Neutrophil (primary cell): ENCODE data around the gene HIF3A.
"Not testable (repeated sequence)": the region's sequence is repeated elsewhere in the genome, so short reads cannot be mapped to it uniquely, and the experiment has no call there.

Experiments
- H3K27ac ChIP-seq: fragments of 200-600 bp; sonication (generic); 2 replicates; pipeline ENCODE4 v1.5.1; 2016; ENCODE audit warnings: mild to moderate bottlenecking, moderate library complexity
- H3K27me3 ChIP-seq: fragments of 200-600 bp; sonication (generic); 2 replicates; pipeline ENCODE4 v1.6.0; 2016; ENCODE audit warnings: mild to moderate bottlenecking
- H3K36me3 ChIP-seq: fragments of 200-600 bp; sonication (generic); 2 replicates; pipeline ENCODE4 v1.5.1; 2017
- H3K4me1 ChIP-seq, 2 experiments: fragments of 200-600 bp in 1 of 2; sonication (generic) in 1 of 2; 1 replicate in 1 of 2; 2 replicates in 1 of 2; pipeline versions ENCODE4 v1.5.1 to v1.6.1; 2013 to 2016; ENCODE audit warnings: low read depth in 1 of 2, low read length in 1 of 2, mild to moderate bottlenecking in 1 of 2, moderate library complexity in 1 of 2; ENCODE audit not compliant: control insufficient read depth in 1 of 2, insufficient read depth in 1 of 2
- H3K4me3 ChIP-seq, 2 experiments: fragments of 200-600 bp in 1 of 2; sonication (generic) in 1 of 2; 1 replicate in 1 of 2; 2 replicates in 1 of 2; pipeline ENCODE4 v1.5.1; 2013 to 2016; ENCODE audit warnings: low read depth in 1 of 2, low read length in 1 of 2, mild to moderate bottlenecking in 1 of 2, moderate library complexity in 1 of 2
- H3K9me3 ChIP-seq: fragments of 200-600 bp; sonication (generic); 2 replicates; pipeline ENCODE4 v1.5.1; 2016
- TF ChIP-seq, protein P1 (sequence below): fragments of 200-600 bp; sonication (generic); IDR thresholded peaks from 2 replicates; pipeline ENCODE4 v1.5.1; 2016; ENCODE audit warnings: antibody characterized with exemption

The HIF3A gene

DNA sequence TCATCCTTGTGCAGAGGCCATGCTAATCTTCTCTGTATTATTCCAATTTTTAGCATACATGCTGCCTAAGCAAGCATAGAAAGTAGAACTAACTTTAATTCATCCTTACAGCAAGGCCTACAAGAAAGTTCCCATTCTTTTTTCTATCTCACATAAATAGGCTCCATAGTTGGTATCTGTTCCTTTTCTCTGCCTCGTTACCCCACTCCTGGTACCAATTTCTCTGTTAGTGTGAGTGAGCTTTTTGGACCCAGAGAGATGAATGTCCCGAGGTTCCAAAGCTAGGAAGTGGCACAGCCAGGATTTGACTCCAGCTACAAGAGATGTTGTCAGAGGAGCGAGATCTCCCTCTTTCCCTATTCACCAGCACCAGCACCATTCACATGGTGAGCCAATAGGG is 9.7 kb downstream of the HIF3A start:
- Histone ChIP-seq H3K4me3 (no peak overlapping the region), H3K27me3 (no peaks in the 10 kb centered on the region), H3K36me3 (no peaks in the 10 kb centered on the region), H3K27ac (no peak overlapping the region), H3K4me1 (no peaks in the 10 kb centered on the region), H3K9me3 (no peaks in the 10 kb centered on the region)
- TF ChIP-seq, protein P1, sequence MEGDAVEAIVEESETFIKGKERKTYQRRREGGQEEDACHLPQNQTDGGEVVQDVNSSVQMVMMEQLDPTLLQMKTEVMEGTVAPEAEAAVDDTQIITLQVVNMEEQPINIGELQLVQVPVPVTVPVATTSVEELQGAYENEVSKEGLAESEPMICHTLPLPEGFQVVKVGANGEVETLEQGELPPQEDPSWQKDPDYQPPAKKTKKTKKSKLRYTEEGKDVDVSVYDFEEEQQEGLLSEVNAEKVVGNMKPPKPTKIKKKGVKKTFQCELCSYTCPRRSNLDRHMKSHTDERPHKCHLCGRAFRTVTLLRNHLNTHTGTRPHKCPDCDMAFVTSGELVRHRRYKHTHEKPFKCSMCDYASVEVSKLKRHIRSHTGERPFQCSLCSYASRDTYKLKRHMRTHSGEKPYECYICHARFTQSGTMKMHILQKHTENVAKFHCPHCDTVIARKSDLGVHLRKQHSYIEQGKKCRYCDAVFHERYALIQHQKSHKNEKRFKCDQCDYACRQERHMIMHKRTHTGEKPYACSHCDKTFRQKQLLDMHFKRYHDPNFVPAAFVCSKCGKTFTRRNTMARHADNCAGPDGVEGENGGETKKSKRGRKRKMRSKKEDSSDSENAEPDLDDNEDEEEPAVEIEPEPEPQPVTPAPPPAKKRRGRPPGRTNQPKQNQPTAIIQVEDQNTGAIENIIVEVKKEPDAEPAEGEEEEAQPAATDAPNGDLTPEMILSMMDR = no peak

DNA sequence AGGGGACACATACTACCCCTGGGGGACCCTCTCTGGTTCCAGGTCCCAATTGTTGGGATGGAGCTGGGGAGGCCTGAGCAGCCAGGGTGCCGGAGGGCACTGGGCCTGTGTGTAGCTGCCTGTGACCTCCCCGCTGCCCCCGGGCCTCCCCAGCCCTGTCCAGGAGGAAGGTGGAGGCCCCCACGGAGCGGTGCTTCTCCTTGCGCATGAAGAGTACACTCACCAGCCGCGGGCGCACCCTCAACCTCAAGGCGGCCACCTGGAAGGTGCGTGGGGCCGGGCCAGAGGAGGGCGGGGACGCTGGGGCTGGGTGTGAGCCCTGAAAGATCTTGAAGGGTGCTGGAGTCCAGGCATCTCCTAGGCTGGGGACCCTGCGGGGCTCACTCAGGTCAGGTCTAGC is 11.7 kb downstream of the HIF3A start:
- no peaks in the 10 kb centered on the region for H3K36me3 ChIP-seq
- H3K4me1 ChIP-seq = no peaks in the 10 kb centered on the region
- no peak overlapping the region for H3K27ac ChIP-seq
- H3K27me3 ChIP-seq = no peaks in the 10 kb centered on the region
- TF ChIP-seq, protein P1 = no peak
- H3K4me3 ChIP-seq = no peak overlapping the region
- H3K9me3 ChIP-seq = no peaks in the 10 kb centered on the region

DNA sequence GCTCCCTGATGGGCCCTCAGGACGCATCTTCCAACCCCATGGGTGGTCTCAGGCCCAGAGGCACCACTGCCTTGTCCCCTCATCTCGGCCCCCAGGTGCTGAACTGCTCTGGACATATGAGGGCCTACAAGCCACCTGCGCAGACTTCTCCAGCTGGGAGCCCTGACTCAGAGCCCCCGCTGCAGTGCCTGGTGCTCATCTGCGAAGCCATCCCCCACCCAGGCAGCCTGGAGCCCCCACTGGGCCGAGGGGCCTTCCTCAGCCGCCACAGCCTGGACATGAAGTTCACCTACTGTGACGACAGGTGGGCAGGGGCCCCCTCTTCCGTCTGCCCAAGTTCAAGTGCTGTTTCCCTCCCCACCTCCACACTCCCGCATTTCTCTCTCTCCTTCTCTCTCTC is 12.2 kb downstream of the HIF3A start:
- Histone ChIP-seq H3K27ac (no peak overlapping the region), H3K27me3 (no peaks in the 10 kb centered on the region), H3K36me3 (no peaks in the 10 kb centered on the region), H3K4me1 (no peaks in the 10 kb centered on the region), H3K4me3 (no peak overlapping the region), H3K9me3 (no peaks in the 10 kb centered on the region)
- TF ChIP-seq, protein P1 = no peak

DNA sequence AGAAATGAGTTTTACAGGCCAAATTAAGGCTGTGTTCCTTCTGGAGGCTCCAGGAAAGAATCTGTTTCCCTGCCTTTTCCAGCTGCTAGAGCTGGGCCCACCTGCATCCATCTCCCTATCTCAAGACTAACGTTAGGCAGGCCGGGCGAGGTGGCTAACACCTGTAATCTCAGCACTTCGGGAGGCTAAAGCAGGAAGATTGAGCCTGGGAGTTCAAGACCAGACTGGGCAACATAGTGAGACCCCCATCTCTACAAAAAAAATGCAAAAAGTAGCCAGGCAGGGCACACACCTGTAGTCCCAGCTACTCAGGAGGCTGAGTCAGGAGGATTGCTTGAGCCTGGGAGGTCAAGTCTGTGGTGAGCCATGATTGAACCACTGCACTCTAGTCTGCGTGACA is 14.6 kb downstream of the HIF3A start:
- no peaks in the 10 kb centered on the region for H3K27me3 ChIP-seq
- no peaks in the 10 kb centered on the region for H3K9me3 ChIP-seq
- TF ChIP-seq, protein P1 = no peak
- no peak overlapping the region for H3K27ac ChIP-seq
- no peak overlapping the region for H3K4me3 ChIP-seq
- H3K36me3 ChIP-seq = no peaks in the 10 kb centered on the region
- H3K4me1 ChIP-seq = no peaks in the 10 kb centered on the region

DNA sequence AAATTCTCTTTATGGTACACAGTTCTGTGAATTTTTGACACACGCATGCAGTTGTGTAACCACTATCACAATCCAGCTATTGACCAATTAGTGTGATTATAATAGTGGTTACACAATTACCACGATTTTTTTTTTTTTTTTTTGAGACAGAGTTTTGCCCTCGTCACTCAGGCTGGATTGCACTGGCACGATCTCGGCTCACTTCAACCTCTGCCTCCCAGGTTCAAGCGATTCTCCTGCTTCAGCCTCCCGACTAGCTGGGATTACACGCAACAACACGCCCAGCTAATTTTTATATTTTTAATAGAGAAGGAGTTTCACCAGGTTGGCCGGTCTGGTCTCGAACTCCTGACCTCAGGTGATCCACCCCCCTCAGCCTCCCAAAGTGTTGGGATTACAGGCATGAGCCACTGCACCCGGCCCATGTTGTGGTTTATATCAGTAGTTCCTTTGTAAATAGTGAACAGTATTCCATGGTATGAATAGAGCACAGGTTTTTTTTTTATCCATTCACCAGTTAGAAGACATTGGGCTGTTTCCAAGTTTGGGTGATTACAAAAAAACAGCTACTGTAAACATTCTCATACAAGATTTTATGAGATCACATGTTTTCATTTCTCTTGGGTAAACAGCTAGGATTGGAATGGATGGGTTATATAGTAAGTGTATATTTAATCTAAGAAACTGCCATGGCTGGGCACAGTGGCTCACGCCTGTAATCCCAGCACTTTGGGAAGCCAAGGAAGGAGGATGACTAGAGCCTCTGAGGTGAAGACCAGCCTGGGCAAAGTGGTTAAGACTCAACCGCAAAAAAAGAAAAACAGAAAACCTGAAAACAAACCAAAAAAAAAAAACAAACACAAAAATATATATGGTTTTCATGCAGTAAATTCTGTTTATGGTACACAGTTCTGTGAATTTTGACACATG is 17.0 kb downstream of the HIF3A start:
- H3K27ac ChIP-seq, H3K9me3 ChIP-seq, H3K4me1 ChIP-seq, H3K27me3 ChIP-seq, H3K36me3 ChIP-seq, H3K4me3 ChIP-seq: not testable (repeated sequence)

DNA sequence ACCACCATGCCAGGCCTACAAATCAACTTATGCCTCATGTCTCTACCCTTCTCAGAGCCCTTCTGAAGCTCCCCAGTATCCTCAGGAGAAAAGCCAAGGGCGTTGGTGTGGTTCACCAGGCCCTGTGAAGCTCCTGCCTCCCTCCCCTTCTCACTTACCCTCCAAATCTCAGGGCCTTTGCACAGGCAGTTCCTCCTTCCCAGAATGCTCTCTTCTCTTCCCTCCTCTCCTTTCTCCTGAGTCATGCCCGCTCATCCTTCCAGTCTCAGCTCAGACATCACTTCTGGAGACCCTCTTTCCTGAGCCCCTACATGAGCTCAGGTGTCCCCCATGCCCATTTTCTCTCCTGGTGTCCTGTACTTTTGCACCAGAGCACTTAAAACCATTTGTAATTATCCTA is 20.5 kb downstream of the HIF3A start:
- H3K36me3 ChIP-seq = no peaks in the 10 kb centered on the region
- no peak overlapping the region for H3K4me3 ChIP-seq
- no peaks in the 10 kb centered on the region for H3K9me3 ChIP-seq
- no peaks in the 10 kb centered on the region for H3K27me3 ChIP-seq
- no peaks in the 10 kb centered on the region for H3K4me1 ChIP-seq
- H3K27ac ChIP-seq = no peak overlapping the region
- TF ChIP-seq, protein P1 = no peak
